GM12873 (cell line): Measurements from ENCODE around the gene PITPNM1.

Experiments used
- TF ChIP-seq, protein P1 (sequence below): IDR thresholded peaks from 2 replicates; pipeline ENCODE4 v1.5.1; 2012; ENCODE audit warnings: low read depth, mild to moderate bottlenecking, moderate library complexity, low read length, control low read depth; ENCODE audit not compliant: insufficient read depth; ENCODE audit errors: missing control alignments

PITPNM1 gene

DNA sequence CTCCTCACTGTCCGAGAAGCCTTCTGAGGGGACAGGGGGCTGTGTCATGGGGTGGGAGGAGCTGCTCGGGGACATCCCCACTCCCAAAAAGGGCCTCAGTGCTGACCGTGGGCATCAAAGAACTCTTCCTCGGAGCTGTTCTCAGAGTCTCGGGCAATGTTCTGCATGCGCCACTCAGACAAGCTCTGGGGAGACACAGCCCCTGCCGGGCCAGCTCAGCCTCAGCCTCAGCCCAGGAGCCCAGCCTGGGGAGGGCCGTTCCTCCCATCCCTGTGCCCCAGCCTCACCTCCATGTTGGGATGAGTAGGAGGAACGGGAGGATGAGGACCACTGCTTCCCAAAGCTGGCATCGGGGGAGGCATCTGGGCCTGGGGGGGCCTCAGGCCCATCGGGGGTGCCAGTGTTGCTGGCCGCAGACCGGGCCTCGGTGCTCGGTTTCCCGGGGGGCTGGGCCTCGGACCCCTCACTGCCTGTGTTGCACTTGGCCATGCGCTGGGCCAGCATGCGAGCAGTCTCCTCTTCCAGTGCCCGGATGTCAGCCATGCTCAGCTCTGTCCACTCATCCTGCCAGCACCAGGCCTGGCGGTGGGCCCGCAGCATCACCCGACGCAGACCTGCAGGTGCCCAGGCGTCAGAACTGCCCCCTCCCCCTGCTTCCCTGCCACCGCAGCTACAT is 5.2 kb downstream of the PITPNM1 start:
- TF ChIP-seq, protein P1, sequence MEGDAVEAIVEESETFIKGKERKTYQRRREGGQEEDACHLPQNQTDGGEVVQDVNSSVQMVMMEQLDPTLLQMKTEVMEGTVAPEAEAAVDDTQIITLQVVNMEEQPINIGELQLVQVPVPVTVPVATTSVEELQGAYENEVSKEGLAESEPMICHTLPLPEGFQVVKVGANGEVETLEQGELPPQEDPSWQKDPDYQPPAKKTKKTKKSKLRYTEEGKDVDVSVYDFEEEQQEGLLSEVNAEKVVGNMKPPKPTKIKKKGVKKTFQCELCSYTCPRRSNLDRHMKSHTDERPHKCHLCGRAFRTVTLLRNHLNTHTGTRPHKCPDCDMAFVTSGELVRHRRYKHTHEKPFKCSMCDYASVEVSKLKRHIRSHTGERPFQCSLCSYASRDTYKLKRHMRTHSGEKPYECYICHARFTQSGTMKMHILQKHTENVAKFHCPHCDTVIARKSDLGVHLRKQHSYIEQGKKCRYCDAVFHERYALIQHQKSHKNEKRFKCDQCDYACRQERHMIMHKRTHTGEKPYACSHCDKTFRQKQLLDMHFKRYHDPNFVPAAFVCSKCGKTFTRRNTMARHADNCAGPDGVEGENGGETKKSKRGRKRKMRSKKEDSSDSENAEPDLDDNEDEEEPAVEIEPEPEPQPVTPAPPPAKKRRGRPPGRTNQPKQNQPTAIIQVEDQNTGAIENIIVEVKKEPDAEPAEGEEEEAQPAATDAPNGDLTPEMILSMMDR = no peak

DNA sequence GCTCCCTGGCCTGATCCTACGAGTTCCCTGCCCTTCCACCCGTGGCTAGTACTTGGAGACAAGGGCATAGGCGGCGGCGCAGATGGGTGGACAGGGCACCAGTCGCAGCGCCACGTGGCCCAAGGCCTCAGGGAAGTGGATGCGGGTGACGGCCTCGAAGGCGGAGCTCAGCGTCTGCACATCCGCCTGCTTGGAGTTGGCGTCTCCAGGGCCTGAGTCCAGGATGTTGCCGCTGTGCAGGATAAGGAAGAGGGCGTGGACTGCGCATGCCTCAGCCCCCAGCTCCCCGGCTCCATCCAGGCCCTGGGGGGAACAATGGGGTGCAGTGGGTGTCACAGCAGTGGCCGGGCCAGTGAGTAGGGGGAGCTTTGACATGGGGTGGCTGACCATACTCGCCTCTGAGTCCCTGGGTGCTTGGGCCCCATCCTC is 6.6 kb downstream of the PITPNM1 start:
- TF ChIP-seq, protein P1 = no peak

DNA sequence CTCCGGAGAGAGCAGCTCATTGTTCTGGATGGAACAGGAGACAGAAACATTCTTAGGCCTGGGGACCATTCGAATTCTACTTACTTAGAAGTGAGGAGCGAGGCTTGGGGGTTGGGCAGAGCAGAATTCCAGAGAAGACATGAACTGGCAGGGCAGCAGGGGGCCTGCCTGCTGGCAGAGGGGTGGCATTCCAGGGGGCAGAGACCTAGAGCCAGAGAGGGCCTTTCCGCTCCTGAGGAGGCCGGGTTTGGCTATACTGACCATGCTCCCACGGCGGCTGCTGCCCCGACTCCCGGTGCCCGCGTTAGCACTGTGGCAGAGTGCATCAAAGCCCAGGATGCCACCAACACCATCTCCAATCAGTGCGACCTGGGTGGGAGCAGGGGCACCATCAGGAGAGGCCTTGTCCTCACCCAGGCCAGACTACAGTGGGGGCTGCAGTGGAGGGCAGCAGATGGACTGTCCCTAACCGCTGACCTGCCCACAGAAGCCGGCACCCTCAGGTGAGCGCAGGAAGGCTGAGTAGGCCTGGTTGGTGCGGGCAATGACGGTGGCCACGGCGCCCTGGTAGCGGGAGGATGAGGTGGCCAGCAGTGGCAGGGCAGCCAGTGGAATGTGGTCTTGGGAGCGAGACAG is 7.4 kb downstream of the PITPNM1 start:
- TF ChIP-seq, protein P1 = no peak

DNA sequence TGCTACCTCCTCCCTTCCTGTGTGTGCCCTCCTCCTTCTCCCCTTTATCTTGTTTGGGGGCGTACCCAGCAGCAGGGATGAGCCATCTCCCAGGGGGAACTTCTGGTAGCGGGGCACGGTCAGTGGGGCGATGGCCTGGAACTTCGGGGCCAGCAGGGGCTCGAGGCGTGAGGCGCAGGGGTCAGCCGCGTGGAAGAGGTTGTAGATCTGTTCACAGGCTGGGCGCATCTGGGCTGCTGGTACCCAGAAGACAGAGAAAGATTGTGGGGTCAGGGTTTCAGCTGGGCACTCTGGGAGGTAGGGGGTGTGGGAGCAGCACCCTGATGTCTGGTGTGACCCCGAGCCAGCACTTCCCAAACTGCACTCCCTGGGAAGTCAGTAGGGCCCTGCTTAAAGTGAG is 9.1 kb downstream of the PITPNM1 start:
- TF ChIP-seq, protein P1 = no peak

DNA sequence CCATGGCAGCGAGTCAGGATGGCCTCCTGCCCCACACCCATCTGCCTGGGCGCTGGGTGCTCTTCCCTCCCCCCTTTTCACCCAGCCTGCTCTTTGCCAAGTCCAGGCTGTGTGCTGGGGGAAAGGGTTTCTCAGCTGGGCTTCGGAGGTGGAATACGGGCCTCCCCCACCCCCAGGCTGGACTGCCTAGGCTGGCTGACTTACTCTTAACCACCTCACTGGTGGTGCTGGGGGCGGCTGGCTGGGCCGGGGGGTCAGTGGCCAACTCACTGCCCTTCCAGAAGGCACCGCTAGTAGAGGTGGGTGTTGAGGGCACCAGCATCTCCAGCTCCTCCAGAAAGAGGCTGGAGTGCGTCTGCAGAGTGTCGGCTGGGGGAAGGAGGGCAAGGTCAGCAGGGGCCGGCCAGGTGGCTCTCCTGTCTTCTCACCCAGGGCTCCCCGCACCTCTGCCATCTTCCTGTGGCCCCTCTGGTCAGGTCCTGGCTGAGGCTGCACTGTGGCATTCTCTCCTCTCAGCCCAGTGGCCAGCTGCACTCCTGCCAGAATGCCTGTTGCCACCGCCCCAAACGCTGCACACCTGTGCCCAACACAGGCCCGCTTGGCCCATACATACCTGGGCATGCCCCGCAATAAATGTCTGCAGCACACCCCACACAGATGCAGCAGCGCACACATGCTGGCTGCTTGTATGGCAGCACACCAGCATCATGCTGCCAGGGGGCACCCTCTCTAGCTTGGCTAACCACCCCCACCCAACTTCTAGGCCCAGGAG is 9.7 kb downstream of the PITPNM1 start:
- TF ChIP-seq, protein P1 = no peak

DNA sequence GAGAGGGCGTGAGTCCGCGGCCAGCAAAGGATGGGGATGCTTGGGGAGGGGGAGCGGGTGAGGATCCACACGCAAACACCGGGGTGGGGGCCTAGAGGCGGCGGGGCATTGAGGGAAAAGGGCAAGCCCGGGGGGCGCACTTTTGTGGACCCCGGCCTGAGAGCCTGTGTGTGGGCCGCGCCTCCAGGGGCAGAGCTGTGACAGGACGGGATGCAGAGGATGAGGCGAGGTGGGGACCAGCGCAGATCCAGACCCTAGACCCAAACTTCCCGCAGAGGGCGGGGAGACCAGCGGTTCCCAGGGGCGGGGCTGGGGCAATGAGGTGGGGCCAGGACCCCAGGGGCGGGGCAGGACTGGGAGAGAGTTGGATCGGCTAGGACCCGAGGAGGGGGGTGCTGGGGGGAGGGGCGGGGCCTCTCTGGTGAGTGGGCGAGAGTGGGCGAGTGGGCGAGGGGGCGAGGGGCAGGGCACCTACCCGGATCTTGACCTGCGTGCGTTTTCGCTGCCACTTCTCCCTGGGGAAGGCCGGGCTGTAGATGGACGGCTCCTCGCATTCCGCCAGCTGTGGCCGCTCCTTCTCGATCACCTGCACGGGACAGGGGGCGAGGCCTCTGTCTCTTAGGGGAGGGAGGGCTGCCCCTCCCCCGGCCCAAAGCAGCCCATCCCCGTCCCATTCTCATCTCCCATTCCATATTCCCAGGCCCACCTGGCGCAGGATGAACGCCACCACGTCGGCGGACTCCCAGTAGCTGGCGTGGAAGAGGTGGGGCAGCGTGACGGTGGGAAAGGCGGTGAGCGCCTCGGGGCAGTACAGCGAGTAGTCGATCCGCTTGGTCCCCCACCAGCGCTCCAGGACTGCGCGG is 10.6 kb downstream of the PITPNM1 start:
- TF ChIP-seq, protein P1 = no peak
